GM12874 (cell line): ENCODE measurements around the gene PIK3CA.

ENCODE experiments used
- TF ChIP-seq, protein P1 (sequence below): IDR thresholded peaks from 2 replicates; pipeline ENCODE4 v1.5.1; 2011; ENCODE audit warnings: low read depth, mild to moderate bottlenecking, control low read depth, low read length, moderate library complexity; ENCODE audit not compliant: insufficient read depth

The PIK3CA gene

DNA sequence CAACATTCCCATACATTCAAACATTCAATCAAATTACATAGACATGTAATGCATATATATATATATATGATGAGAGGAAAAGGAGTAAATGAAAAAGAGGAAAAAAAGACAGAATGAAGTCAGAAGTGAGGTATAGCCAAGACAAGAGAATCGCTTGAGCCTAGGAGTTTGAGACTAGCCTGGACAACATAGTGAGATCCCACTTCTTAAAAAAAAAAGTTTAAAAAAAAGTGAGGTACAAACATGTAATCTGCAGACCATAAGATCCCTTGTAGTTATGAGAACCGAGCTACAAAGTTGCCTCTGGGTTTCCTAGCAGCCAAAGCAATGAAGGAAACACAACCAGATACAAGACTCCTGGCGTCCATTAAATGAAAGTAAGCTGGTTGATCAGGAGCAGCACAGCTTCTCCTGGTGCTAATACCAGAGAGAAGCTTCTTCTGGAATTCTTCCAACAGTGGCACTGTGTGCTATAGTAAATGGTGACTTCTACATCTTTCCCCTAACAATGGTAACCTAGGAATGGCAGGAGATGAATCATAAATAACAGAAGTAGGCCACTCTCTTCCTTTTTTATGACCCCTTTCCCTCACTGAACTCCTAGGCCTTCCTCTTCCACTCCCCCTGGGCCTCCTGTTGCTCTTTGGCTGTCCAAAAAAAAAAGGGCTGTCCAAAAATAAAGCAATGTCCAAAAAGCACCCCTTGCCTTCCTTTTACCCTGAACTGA, 99.3 kb downstream of the PIK3CA start:
- TF ChIP-seq, protein P1, sequence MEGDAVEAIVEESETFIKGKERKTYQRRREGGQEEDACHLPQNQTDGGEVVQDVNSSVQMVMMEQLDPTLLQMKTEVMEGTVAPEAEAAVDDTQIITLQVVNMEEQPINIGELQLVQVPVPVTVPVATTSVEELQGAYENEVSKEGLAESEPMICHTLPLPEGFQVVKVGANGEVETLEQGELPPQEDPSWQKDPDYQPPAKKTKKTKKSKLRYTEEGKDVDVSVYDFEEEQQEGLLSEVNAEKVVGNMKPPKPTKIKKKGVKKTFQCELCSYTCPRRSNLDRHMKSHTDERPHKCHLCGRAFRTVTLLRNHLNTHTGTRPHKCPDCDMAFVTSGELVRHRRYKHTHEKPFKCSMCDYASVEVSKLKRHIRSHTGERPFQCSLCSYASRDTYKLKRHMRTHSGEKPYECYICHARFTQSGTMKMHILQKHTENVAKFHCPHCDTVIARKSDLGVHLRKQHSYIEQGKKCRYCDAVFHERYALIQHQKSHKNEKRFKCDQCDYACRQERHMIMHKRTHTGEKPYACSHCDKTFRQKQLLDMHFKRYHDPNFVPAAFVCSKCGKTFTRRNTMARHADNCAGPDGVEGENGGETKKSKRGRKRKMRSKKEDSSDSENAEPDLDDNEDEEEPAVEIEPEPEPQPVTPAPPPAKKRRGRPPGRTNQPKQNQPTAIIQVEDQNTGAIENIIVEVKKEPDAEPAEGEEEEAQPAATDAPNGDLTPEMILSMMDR = no peak

DNA sequence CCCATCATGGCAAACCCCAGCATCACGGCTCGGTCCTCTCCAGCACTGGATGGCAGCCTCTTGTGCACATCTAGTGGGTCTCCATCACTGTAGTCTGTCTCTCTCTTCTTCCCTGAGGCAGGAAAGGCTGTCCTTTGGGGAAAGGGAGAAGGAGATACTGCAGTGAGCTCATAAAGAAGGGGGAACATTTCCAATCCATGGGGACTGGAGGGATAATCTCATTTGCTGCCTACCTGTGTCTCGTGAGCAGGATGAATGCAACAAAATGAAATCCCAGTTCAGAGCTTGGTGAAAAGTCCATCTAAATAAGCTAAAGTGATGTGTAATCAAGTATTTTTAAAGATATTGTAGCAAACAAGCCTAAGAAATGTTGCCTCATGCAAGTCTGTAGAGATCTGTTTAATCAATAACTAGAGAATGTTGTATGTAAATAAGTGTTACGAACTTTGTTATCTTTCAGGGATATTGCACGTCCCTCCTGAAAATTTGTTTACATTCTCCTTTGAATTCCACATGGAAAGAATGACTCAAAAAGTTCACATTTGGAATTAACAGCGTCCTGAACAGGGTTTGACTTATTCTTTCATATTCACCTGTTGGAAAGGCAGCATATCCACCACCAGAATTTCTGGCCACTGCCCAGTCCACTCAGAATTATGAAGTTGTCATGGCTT, 102.8 kb downstream of the PIK3CA start, which contains the start of gene KCNMB3:
KCNMB3 (minus strand) TSS at position 312 of the 674 bp plus-strand sequence; CDS start at position 188, 124 bp downstream.
- TF ChIP-seq, protein P1 = no peak

DNA sequence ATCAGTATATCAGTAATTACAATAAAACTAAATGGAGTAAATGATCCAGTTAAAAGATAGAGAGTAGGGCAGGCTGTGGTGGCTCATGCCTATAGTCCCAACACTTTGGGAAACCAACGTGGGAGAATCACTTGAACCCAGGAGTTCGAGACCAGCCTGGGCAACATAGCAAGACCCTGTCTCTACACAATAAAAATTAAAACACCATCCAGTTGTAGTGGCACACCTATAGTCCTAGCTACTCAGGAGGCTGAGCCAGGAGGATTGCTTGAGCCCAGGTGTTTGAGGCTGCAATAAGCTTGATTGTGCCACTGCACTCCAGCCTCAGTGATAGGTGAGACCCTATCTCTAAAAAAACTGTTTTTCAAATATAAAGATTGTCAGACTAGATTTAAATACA, 108.7 kb downstream of the PIK3CA start:
- TF ChIP-seq, protein P1 = no peak

DNA sequence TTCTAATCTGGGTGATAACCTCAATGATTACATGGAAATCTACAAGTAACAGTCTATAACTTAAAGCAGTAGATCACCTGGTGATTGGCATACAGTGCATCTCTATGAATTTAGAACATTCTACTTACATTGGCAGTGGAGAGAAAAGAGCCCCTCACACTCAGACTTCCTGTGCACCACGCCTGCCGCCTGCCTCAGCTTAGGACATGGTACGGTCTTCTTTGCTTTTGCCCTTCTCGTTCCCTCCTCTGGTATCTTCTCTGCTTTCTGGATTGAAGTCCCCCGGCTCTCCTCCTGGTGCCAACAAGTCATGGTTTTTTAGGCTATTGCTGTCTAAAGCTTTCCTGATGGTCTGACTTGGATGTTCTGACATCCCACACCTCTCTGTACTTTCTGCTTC, 110.7 kb downstream of the PIK3CA start:
- TF ChIP-seq, protein P1 = no peak

DNA sequence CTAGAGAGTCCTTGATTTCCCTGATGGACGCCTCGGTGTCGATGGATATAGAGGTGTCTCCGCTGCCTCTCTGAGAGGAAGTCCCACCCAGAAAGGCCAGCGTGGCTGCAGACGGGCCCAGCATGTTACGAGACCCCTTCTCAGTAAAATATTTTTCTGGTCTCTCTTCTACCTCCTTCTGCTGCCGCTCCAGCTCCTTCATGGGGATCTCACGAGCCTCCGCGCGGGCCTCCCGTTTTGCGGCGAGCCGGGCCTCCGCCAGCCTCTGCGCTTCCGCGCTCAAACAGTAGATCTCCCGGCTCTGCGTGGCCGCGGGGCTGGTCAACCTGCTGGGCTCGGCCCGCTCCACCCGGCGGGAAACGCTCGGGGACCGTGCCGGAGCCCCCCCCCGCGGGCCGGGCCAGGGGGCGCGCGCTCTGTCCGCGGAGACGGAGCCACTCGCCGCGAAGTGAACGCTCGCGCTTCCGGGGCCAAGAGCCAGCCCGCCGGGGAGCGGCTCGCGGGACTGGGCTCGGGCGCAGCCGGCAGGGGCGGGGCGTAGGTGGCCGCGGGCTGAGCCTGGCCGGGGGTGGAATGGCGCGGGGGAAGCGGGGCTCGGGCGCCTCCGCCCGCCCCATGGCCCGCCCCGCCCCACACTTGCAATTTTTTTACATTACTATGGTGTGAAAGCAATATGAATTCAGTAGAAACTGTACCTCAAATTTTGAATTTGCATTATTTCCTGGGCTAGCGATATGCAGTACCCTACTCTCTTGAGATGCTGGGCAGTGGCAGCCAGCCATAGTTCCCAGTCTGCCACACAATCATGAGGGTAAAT, 113.0 kb downstream of the PIK3CA start:
- TF ChIP-seq, protein P1 = no peak

DNA sequence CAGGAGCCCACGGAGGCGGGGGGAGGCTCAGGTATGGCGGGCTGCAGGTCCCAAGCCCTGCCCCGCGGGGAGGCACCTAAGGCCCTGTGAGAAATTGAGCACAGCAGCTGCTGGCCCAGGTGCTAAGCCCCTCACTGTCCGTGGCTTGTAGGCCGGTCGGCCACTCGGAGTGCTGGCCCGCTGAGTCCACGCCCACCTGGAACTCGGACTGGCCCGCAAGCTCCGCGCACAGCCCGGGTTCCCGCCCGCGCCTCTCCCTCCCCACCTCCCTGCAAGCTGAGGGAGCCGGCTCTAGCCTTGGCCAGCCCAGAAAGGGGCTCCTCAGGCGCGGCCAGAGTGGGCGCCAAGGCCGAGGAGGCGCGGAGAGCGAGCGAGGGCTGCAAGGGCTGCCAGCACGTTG, 115.0 kb downstream of the PIK3CA start:
- TF ChIP-seq, protein P1 = no peak

DNA sequence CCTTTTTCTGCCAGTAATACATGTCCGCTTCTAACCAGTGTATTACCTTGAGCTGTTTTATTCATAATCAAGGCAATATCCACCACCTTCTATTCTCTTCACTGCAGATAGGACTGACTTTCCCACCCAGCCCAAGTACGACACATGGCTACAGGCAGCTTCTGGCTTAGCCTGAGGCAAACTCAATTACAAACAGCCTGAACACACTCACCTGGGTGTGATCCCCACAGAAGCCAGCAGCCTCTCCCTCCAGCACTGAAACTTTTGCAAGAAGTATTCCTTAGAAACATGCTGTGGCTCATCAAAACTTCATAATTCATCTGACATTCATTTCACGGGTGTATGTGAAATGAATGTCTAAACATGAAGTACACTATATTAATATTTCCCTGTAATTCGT, 116.3 kb downstream of the PIK3CA start:
- TF ChIP-seq, protein P1 = no peak
